GM21737 (cell line): ENCODE data around the gene GRID2.

ENCODE experiments used
- ATAC-seq: cut with Tn5 transposase; IDR thresholded peaks from one replicate; pipeline ENCODE4 v1.9.1; 2021; ENCODE audit warnings: mild to moderate bottlenecking, moderate library complexity; ENCODE audit not compliant: unreplicated experiment

GRID2 gene

GRCh38 chr4:92520563-92520962, 216.8 kb downstream of the GRID2 start:
- ATAC-seq: no peak

- no peak for ATAC-seq
These were observed 218.2 kb downstream of the GRID2 start for GRCh38 chr4:92521941-92522340.

- ATAC-seq: no peak
These were observed 218.6 kb downstream of the GRID2 start for GRCh38 chr4:92522356-92522755.

- no peak for ATAC-seq
These were observed 220.4 kb downstream of the GRID2 start for GRCh38 chr4:92524131-92524530.

GRCh38 chr4:92528541-92528940, 224.8 kb downstream of the GRID2 start:
- no peak for ATAC-seq

- ATAC-seq: no peak
These were observed 225.7 kb downstream of the GRID2 start for GRCh38 chr4:92529510-92529909.

GRCh38 chr4:92535599-92535998, 231.8 kb downstream of the GRID2 start:
- ATAC-seq: no peak

GRCh38 chr4:92551616-92552015, 247.8 kb downstream of the GRID2 start:
- ATAC-seq: no peak

- no peak for ATAC-seq
These were observed 262.5 kb downstream of the GRID2 start for GRCh38 chr4:92566269-92566668.

- ATAC-seq: no peak
These were observed 277.1 kb downstream of the GRID2 start for GRCh38 chr4:92580816-92581215.

- no peak for ATAC-seq
These were observed 295.3 kb downstream of the GRID2 start for GRCh38 chr4:92599044-92599443.

GRCh38 chr4:92600638-92601037, 296.9 kb downstream of the GRID2 start:
- no peak for ATAC-seq

GRCh38 chr4:92606227-92606626, 302.5 kb downstream of the GRID2 start:
- no peak for ATAC-seq

GRCh38 chr4:92615049-92615448, 311.3 kb downstream of the GRID2 start:
- ATAC-seq: no peak

- no peak for ATAC-seq
These were observed 315.2 kb downstream of the GRID2 start for GRCh38 chr4:92618968-92619367.

- ATAC-seq: no peak
These were observed 325.5 kb downstream of the GRID2 start for GRCh38 chr4:92629302-92629701.

- ATAC-seq: no peak
These were observed 331.1 kb downstream of the GRID2 start for GRCh38 chr4:92634882-92635281.

GRCh38 chr4:92636038-92636806, 332.5 kb downstream of the GRID2 start:
- no peak for ATAC-seq

GRCh38 chr4:92641409-92641808, 337.6 kb downstream of the GRID2 start:
- ATAC-seq: no peak

GRCh38 chr4:92646826-92647225, 343.1 kb downstream of the GRID2 start:
- no peak for ATAC-seq

- ATAC-seq: no peak
These were observed 347.8 kb downstream of the GRID2 start for GRCh38 chr4:92651536-92651935.

- no peak for ATAC-seq
These were observed 350.3 kb downstream of the GRID2 start for GRCh38 chr4:92654084-92654483.

- no peak for ATAC-seq
These were observed 353.9 kb downstream of the GRID2 start for GRCh38 chr4:92657695-92658094.
